GM19438 (cell line): ENCODE measurements around the gene TRAPPC2L.

Experiments
- ATAC-seq: cut with Tn5 transposase; IDR thresholded peaks from one replicate; pipeline ENCODE4 v1.9.1; 2021; ENCODE audit warnings: low read depth; ENCODE audit not compliant: unreplicated experiment

TRAPPC2L gene

DNA sequence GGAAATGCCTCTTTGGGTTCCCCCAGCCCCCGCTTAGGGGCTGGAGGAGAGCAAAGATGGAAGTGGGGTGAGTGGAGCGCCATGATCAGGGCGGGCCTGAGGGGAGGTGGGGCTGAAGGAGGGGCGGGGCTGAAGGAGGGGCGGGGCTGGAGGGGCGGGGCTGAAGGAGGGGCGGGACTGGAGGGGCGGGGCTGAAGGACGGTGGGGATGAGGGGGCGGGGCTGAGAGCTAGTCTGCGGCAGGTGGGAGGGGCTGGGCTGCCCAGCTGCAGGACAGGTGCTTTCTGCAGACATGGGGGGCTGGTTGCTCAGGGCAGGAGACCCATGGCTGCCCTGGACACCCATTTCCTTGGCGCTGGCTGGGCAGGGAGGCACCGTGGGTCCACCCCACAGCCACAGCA is 48.6 kb downstream of the TRAPPC2L start:
- ATAC-seq: no peak

DNA sequence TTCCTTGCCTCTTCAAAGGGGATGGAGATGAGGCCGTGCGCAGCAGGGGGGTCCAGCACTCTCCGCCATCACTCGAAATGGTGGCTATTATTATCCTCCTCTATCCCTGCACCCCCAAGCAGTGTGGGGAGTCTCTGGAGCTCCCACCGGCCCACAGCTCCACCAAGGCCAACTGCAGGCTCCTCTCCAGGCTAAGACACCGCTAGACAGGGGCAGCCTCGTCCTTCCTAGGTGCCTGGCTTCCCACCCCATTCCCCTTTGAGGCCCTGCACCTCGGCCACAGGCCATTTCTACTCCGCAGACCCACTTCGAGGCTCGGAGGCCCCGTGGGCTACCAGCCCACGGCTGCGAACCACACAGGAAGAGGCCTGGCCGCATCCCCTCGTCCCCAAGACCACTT is 49.1 kb downstream of the TRAPPC2L start:
- no peak for ATAC-seq

DNA sequence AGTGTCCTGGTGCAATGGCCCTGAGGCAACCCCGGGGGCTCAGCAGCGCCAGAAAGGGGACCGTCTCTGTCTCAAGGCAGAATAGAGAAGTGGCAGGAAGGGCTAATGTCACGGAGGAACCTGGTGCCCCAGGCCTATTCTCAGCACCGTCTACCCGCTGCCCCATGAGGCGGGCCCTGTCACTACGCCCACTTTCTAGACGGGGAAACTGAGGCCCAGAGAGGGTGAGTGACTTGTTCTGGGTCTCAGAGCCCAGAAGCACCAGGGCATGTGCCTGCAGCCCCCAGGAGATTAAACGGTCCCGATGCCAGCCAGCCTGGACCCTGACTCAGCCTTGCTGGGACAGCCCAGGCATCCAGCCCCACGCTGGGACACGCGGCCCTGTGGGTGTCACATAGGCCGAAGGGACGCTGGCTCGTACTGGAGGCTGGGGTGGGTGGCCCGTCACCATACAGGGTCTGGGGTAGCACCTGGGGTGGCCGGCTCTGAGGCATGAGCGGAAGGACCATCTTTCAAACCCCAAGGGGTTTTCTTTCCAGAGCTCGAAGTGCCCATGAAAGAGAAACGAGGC is 49.7 kb downstream of the TRAPPC2L start:
- no peak for ATAC-seq

DNA sequence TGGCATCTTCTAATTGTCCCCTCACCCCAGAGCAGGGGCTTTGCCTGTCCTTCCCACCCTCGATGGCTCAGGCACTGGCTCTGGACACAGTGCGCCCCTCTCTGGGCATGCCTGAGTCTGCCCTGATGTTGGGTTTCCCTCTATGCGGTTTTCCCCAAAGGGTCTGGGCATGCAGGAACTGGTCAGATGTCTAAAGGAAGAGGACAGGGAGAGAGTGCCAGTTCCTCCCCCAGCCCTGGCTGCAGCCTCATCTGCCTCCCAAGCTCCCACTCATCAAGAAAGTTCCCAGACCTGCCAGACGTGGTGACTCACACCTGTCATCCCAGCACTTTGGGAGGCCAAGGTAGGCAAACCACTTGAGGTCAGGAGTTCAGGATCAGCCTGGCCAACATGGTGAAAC is 50.8 kb downstream of the TRAPPC2L start:
- ATAC-seq: no peak

GRCh38 chr16:88908307-88908706 is 51.4 kb downstream of the TRAPPC2L start:
- ATAC-seq: no peak

GRCh38 chr16:88909431-88910210 is 52.7 kb downstream of the TRAPPC2L start:
- no peak for ATAC-seq

- no peak for ATAC-seq
These were observed 53.6 kb downstream of the TRAPPC2L start for GRCh38 chr16:88910284-88911135.

GRCh38 chr16:88911136-88911945 is 54.4 kb downstream of the TRAPPC2L start:
- ATAC-seq: no peak

DNA sequence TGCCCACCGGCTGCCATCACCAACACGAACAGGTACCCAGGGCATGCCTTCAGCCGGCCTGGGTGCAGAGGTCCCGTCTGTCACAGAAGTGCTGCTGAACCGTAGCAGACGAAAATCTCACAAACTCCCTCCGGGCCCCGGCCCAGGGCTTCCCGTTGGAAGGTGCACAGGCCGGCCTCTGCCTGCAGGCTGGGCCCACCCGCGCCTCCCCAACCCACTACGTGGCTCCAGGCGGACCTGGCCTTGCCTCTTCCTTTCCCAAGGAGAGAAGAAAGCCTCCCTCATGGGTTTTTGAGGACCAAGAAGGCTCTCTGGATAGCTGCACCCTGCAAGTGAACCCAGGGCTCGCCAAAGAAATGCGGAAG is 55.0 kb downstream of the TRAPPC2L start:
- ATAC-seq: no peak
